Measurements from ENCODE around the gene ALCAM. TPM values are rescaled to one million over a fixed set of nuclear protein-coding genes. Genes with fewer than 3 reads are reported as not detected.

The ALCAM gene
- total RNA-seq, 1 experiment from 2014 or later: 0.41 TPM

GRCh38 chr3:105415951-105416350 lies 49.2 kb downstream of the ALCAM start:
- H3K36me3 ChIP-seq (ENCODE audit: control insufficient read depth, insufficient read depth, low read length): no peaks in the 10 kb centered on the region
- TF ChIP-seq CTCF (IDR thresholded peaks at IDR 0.05; ENCODE audit: insufficient read depth in 1 of 2, low read depth in 1 of 2, low read length in 1 of 2, severe bottlenecking in 1 of 2, unreplicated experiment in 1 of 2): no peak
- no peak for DNase-seq
- H3K4me3 ChIP-seq (ENCODE audit: low read depth, low read length): no peak overlapping the region
- no peaks in the 10 kb centered on the region for H3K27me3 Mint-ChIP-seq (ENCODE audit: insufficient read depth, unreplicated experiment)
- H3K4me3 Mint-ChIP-seq (ENCODE audit: unreplicated experiment): no peak overlapping the region
- no peaks in the 10 kb centered on the region for H3K9me3 Mint-ChIP-seq (ENCODE audit: unreplicated experiment)
- H3K27me3 ChIP-seq (replicated peaks; ENCODE audit: control insufficient read depth, insufficient read depth, low read length): no peaks in the 10 kb centered on the region
- ChIA-PET POLR2A (no interaction called here), CTCF (no interaction called here)
- no peaks in the 10 kb centered on the region for H3K9me3 ChIP-seq
- BruUV-seq (replicated peaks): no TSS peak
- intact Hi-C loops (cut with micrococcal nuclease; ENCODE audit: unreplicated experiment): no loop called here
- no peak overlapping the region for H3K27ac Mint-ChIP-seq (ENCODE audit: unreplicated experiment)
- no peaks in the 10 kb centered on the region for H3K4me1 Mint-ChIP-seq (ENCODE audit: low read depth, unreplicated experiment)
- H3K36me3 Mint-ChIP-seq (ENCODE audit: insufficient read depth, unreplicated experiment): no peaks in the 10 kb centered on the region
- no peaks in the 10 kb centered on the region for H3K4me1 ChIP-seq

GRCh38 chr3:105417525-105418289 lies 51.0 kb downstream of the ALCAM start:
- H3K4me3 Mint-ChIP-seq (ENCODE audit: unreplicated experiment): no peak overlapping the region
- Histone ChIP-seq H3K36me3 (ENCODE audit: control insufficient read depth, insufficient read depth, low read length) (no peaks in the 10 kb centered on the region), H3K9me3 (no peaks in the 10 kb centered on the region), H3K27me3 (replicated peaks; ENCODE audit: control insufficient read depth, insufficient read depth, low read length) (no peaks in the 10 kb centered on the region), H3K4me1 (no peaks in the 10 kb centered on the region), H3K4me3 (ENCODE audit: low read depth, low read length) (no peak overlapping the region)
- TF ChIP-seq CTCF (IDR thresholded peaks at IDR 0.05; ENCODE audit: insufficient read depth in 1 of 2, low read depth in 1 of 2, low read length in 1 of 2, severe bottlenecking in 1 of 2, unreplicated experiment in 1 of 2): no peak
- CTCF ChIA-PET: no interaction called here
- intact Hi-C loops (cut with micrococcal nuclease; ENCODE audit: unreplicated experiment): no loop called here
- no peaks in the 10 kb centered on the region for H3K27me3 Mint-ChIP-seq (ENCODE audit: insufficient read depth, unreplicated experiment)
- no peaks in the 10 kb centered on the region for H3K9me3 Mint-ChIP-seq (ENCODE audit: unreplicated experiment)
- H3K36me3 Mint-ChIP-seq (ENCODE audit: insufficient read depth, unreplicated experiment): no peaks in the 10 kb centered on the region
- DNase-seq: no peak
- no peaks in the 10 kb centered on the region for H3K4me1 Mint-ChIP-seq (ENCODE audit: low read depth, unreplicated experiment)
- no peak overlapping the region for H3K27ac Mint-ChIP-seq (ENCODE audit: unreplicated experiment)
- BruUV-seq (replicated peaks): no TSS peak
- POLR2A ChIA-PET: no interaction called here

GRCh38 chr3:105422645-105423044 lies 55.9 kb downstream of the ALCAM start:
- intact Hi-C loops (cut with micrococcal nuclease; ENCODE audit: unreplicated experiment): no loop called here
- Mint-ChIP-seq H3K4me3 (ENCODE audit: unreplicated experiment) (no peak overlapping the region), H3K27me3 (ENCODE audit: insufficient read depth, unreplicated experiment) (no peaks in the 10 kb centered on the region), H3K4me1 (ENCODE audit: low read depth, unreplicated experiment) (no peaks in the 10 kb centered on the region), H3K27ac (ENCODE audit: unreplicated experiment) (no peak overlapping the region), H3K36me3 (ENCODE audit: insufficient read depth, unreplicated experiment) (no peaks in the 10 kb centered on the region), H3K9me3 (ENCODE audit: unreplicated experiment) (no peaks in the 10 kb centered on the region)
- ChIA-PET CTCF (no interaction called here), POLR2A (no interaction called here)
- Histone ChIP-seq H3K36me3 (ENCODE audit: control insufficient read depth, insufficient read depth, low read length) (no peaks in the 10 kb centered on the region), H3K27me3 (replicated peaks; ENCODE audit: control insufficient read depth, insufficient read depth, low read length) (no peaks in the 10 kb centered on the region), H3K4me1 (no peaks in the 10 kb centered on the region), H3K4me3 (ENCODE audit: low read depth, low read length) (no peak overlapping the region), H3K9me3 (no peaks in the 10 kb centered on the region)
- TF ChIP-seq CTCF (IDR thresholded peaks at IDR 0.05; ENCODE audit: insufficient read depth in 1 of 2, low read depth in 1 of 2, low read length in 1 of 2, severe bottlenecking in 1 of 2, unreplicated experiment in 1 of 2): no peak
- no peak for DNase-seq
- no TSS peak for BruUV-seq (replicated peaks)
